ENCODE measurements around the gene FAM13C. TPM values are rescaled to one million over a fixed set of nuclear protein-coding genes. Genes with fewer than 3 reads are reported as not detected.

The FAM13C gene
- total and polyA plus RNA-seq, 9 of the 15 experiments (the other 6 are each of a cell fraction or from before 2014, with no cell fraction given), result not detected

GRCh38 chr10:59339351-59339750 lies 23.0 kb downstream of the FAM13C start (continued):
- no peak for TF ChIP-seq ZNF609 (CRISPR knock-in tag; IDR thresholded peaks at IDR 0.05; ENCODE audit: borderline replicate concordance)

GRCh38 chr10:59337201-59337652 lies 25.1 kb downstream of the FAM13C start:
- H3K79me2 ChIP-seq (ENCODE audit: control insufficient read depth, insufficient read depth, low read length), result no peaks in the 10 kb centered on the region
- no peak for TF ChIP-seq HNRNPH1 (optimal IDR thresholded peaks at IDR 0.05; ENCODE audit: low read depth, low read length)
- TF ChIP-seq ZNF408 (CRISPR knock-in tag; IDR thresholded peaks at IDR 0.05; ENCODE audit: low read depth), result no peak
- TF ChIP-seq KHSRP (IDR thresholded peaks at IDR 0.05), result no peak
- no peak for TF ChIP-seq E2F4 (CRISPR knock-in tag; IDR thresholded peaks at IDR 0.05; ENCODE audit: low read depth)
- TF ChIP-seq RREB1 (CRISPR knock-in tag; IDR thresholded peaks at IDR 0.05), result no peak
- no peak for TF ChIP-seq MAZ (CRISPR knock-in tag; conservative IDR thresholded peaks at IDR 0.05 in 1 of 2, IDR thresholded peaks at IDR 0.05 in 1 of 2)
- intact Hi-C loops (cut with micrococcal nuclease), result no loop called here
- no peaks in the 10 kb centered on the region for H3K27me3 ChIP-seq (ENCODE audit: control insufficient read depth in 2 of 2, insufficient read depth in 2 of 2, low read length in 2 of 2)
- no peak overlapping the region for H3K4me3 ChIP-seq
- no peak overlapping the region for H3K4me2 ChIP-seq (ENCODE audit: insufficient read depth, low read length)
- ATAC-seq, result no peak
- no peak overlapping the region for H3K9ac ChIP-seq (ENCODE audit: insufficient read depth in 1 of 2, low read depth in 2 of 2, low read length in 2 of 2)
- no peaks in the 10 kb centered on the region for H3K9me1 ChIP-seq (ENCODE audit: control insufficient read depth, insufficient read depth, low read length)
- FAIRE-seq, result no peak
- H3K9me3 ChIP-seq (replicated peaks; ENCODE audit: control insufficient read depth, insufficient read depth, low read depth, low read length), result no peaks in the 10 kb centered on the region
- ChIA-PET CTCF (ENCODE audit: low intra/inter-chr PET ratio) (no interaction called here), POLR2A (no interaction called here)
- H2AFZ ChIP-seq (ENCODE audit: low read depth, low read length), result no peak overlapping the region
- H4K20me1 ChIP-seq (replicated peaks; ENCODE audit: control insufficient read depth, insufficient read depth, low read length), result no peaks in the 10 kb centered on the region
- no peak overlapping the region for H3K27ac ChIP-seq (ENCODE audit: extremely low read depth, low read depth, low read length)
- DNase-seq (ENCODE audit: extremely low read depth in 1 of 4, low spot score in 3 of 4), result no peak
- BruUV-seq (replicated peaks), result no TSS peak
- no peaks in the 10 kb centered on the region for H3K4me1 ChIP-seq (replicated peaks in 1 of 2; ENCODE audit: control insufficient read depth in 2 of 2, insufficient read depth in 2 of 2, low read length in 2 of 2)
- H3K36me3 ChIP-seq (ENCODE audit: control insufficient read depth, insufficient read depth, low read length), result no peaks in the 10 kb centered on the region
- in situ Hi-C loops (cut with MboI), result no loop called here
